HTR-8/SVneo (cell line): Measurements from ENCODE around the gene CSF2RB.
"Not testable (repeated sequence)": the region's sequence is repeated elsewhere in the genome, so short reads cannot be mapped to it uniquely, and the experiment has no call there.

Experiments
- DNase-seq: peaks from one replicate; pipeline ENCODE4 v3.0.0; 2011; ENCODE audit warnings: low spot score, mixed read lengths; ENCODE audit not compliant: insufficient read length
- FAIRE-seq: peaks from 2 replicates; lab custom pipeline; 2011; peaks lifted over from hg19 to GRCh38; lab: Jason Lieb, UNC

CSF2RB gene

DNA sequence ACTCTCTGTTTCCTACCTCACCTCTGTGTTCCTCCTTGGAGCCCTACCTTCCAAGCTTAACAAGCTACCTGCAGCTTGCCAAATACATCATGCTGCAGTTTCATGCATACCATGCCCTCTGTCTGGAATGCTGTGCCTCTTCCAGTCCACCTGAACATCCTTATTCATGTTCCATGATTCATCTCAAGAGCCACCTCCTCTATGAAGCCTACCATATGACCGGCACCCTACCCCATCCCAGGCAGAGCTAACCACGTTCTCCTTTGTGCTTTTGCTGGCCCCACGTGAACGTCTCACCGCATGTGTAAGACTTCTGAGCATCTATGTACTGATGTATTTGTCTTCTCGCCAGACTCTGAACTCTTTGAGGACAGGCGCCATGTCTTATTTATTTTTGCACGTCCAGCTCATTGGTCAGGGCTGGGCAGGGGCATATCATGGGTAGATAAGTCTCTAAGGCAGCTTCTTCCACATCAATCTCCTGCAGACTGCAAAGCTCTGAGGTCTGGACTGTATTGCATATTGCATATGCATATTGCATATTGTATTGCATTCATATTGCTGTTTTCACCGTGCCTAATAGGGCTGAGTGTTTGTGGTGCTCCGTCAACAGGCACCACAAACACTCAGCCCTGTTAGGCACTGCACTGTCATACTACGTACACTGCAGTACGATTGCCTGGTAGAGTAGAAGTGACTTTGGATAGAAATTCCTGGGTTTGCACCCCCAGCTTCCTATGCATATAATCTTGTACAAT, 74.8 kb downstream of the CSF2RB start:
- DNase-seq (no peak), FAIRE-seq (no peak)

DNA sequence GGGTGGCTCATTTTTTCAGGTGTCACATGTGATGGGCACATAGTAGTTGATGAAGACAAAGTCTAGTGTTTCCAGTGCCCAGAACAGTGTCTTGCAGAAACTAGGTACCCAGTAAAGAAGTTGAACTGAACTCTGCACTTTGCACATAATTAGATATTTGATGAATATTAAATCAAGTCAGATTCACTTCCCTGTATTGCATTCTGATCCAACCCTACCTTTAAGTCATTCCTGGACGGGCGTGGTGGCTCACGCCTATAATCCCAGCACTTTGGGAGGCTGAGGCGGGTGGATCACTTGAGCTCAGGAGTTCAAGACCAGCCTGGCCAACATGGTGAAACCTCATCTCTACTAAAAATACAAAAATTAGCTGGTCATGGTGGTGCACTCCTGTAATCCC, 75.6 kb downstream of the CSF2RB start:
- FAIRE-seq, DNase-seq: not testable (repeated sequence)
